ENCODE measurements around the gene XIAP. TPM values are rescaled to one million over a fixed set of nuclear protein-coding genes. Genes with fewer than 3 reads are reported as not detected.

The XIAP gene
- total and polyA plus RNA-seq, 9 of the 15 experiments (the other 6 are each of a cell fraction or from before 2014, with no cell fraction given) = 5.7 to 40.5 (median 19.8) TPM

- TF ChIP-seq HINFP (tag; conservative IDR thresholded peaks at IDR 0.05; ENCODE audit: low read depth) (no peak), ZNF395 (CRISPR knock-in tag; IDR thresholded peaks at IDR 0.05) (0 out of 2 replicates have a peak, but pooled peaks have one; percentile 7), NR1H2 (CRISPR knock-in tag; IDR thresholded peaks at IDR 0.05) (no peak), ZNF280A (IDR thresholded peaks at IDR 0.05; ENCODE audit: low read depth, partially characterized antibody) (no peak), NCOR1 (IDR thresholded peaks at IDR 0.05) (peak; percentile 37; the same call in 1 of the 2 replicates), NR2F6 (CRISPR knock-in tag; IDR thresholded peaks at IDR 0.05) (no peak), SLC30A9 (CRISPR knock-in tag; IDR thresholded peaks at IDR 0.05) (no peak), ATF6 (CRISPR knock-in tag; IDR thresholded peaks at IDR 0.05) (no peak), KAT7 (CRISPR knock-in tag; IDR thresholded peaks at IDR 0.05; ENCODE audit: borderline replicate concordance) (no peak), MTA1 (IDR thresholded peaks at IDR 0.05; ENCODE audit: borderline replicate concordance) (0 out of 2 replicates have a peak, but pooled peaks have one; percentile 48), RFX5 (IDR thresholded peaks at IDR 0.05; ENCODE audit: low read depth, low read length) (no peak), KDM5B (IDR thresholded peaks at IDR 0.05; ENCODE audit: insufficient replicate concordance, low read depth, low read length) (no peak), DNMT1 (IDR thresholded peaks at IDR 0.05) (no peak)
- TF ChIP-seq, protein P1, sequence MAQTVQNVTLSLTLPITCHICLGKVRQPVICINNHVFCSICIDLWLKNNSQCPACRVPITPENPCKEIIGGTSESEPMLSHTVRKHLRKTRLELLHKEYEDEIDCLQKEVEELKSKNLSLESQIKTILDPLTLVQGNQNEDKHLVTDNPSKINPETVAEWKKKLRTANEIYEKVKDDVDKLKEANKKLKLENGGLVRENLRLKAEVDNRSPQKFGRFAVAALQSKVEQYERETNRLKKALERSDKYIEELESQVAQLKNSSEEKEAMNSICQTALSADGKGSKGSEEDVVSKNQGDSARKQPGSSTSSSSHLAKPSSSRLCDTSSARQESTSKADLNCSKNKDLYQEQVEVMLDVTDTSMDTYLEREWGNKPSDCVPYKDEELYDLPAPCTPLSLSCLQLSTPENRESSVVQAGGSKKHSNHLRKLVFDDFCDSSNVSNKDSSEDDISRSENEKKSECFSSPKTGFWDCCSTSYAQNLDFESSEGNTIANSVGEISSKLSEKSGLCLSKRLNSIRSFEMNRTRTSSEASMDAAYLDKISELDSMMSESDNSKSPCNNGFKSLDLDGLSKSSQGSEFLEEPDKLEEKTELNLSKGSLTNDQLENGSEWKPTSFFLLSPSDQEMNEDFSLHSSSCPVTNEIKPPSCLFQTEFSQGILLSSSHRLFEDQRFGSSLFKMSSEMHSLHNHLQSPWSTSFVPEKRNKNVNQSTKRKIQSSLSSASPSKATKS (CRISPR knock-in tag; IDR thresholded peaks at IDR 0.05) = no peak
- TF ChIP-seq, protein P2, sequence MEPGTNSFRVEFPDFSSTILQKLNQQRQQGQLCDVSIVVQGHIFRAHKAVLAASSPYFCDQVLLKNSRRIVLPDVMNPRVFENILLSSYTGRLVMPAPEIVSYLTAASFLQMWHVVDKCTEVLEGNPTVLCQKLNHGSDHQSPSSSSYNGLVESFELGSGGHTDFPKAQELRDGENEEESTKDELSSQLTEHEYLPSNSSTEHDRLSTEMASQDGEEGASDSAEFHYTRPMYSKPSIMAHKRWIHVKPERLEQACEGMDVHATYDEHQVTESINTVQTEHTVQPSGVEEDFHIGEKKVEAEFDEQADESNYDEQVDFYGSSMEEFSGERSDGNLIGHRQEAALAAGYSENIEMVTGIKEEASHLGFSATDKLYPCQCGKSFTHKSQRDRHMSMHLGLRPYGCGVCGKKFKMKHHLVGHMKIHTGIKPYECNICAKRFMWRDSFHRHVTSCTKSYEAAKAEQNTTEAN (CRISPR knock-in tag; IDR thresholded peaks at IDR 0.05) = no peak
- TF ChIP-seq, protein P3, sequence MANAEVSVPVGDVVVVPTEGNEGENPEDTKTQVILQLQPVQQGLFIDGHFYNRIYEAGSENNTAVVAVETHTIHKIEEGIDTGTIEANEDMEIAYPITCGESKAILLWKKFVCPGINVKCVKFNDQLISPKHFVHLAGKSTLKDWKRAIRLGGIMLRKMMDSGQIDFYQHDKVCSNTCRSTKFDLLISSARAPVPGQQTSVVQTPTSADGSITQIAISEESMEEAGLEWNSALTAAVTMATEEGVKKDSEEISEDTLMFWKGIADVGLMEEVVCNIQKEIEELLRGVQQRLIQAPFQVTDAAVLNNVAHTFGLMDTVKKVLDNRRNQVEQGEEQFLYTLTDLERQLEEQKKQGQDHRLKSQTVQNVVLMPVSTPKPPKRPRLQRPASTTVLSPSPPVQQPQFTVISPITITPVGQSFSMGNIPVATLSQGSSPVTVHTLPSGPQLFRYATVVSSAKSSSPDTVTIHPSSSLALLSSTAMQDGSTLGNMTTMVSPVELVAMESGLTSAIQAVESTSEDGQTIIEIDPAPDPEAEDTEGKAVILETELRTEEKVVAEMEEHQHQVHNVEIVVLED (CRISPR knock-in tag; IDR thresholded peaks at IDR 0.05) = no peak
These were observed 13.2 kb upstream of the XIAP start (continued) for GRCh38 chrX:123846577-123847038.
